Neuronal stem cell (in vitro differentiated cells): ENCODE results near the gene NUP214.

Experiments used
- DNase-seq: peaks from one replicate; pipeline ENCODE4 v3.0.0-alpha.2; 2013; ENCODE audit warnings: low spot score
- H2AFZ ChIP-seq: one replicate; pipeline ENCODE4 v1.6.1; 2013; ENCODE audit warnings: mild to moderate bottlenecking, low read length, inconsistent platforms
- H2AK5ac ChIP-seq: 2 replicates; pipeline ENCODE4 v1.6.1; 2013; ENCODE audit warnings: low read depth, mild to moderate bottlenecking, inconsistent platforms, low read length, moderate library complexity, mixed read lengths
- H2BK120ac ChIP-seq: 2 replicates; pipeline ENCODE4 v1.6.1; 2013; ENCODE audit warnings: low read depth, mild to moderate bottlenecking, inconsistent platforms, low read length, moderate library complexity, mixed read lengths
- H2BK12ac ChIP-seq: one replicate; pipeline ENCODE4 v1.6.1; 2013; ENCODE audit warnings: low read length, inconsistent platforms
- H2BK15ac ChIP-seq: 2 replicates; pipeline ENCODE4 v1.6.1; 2013; ENCODE audit warnings: mild to moderate bottlenecking, low read length, inconsistent platforms, mixed read lengths
- H2BK5ac ChIP-seq: one replicate; pipeline ENCODE4 v1.6.1; 2013; ENCODE audit warnings: inconsistent platforms, mild to moderate bottlenecking, low read length, moderate library complexity
- H3K14ac ChIP-seq: one replicate; pipeline ENCODE4 v1.6.1; 2013; ENCODE audit warnings: low read length, inconsistent platforms
- H3K18ac ChIP-seq: 2 replicates; pipeline ENCODE4 v1.6.1; 2013; ENCODE audit warnings: low read length, inconsistent platforms
- H3K23ac ChIP-seq: 2 replicates; pipeline ENCODE4 v1.6.1; 2013; ENCODE audit warnings: low read depth, mild to moderate bottlenecking, mixed read lengths, low read length, inconsistent platforms; ENCODE audit not compliant: poor library complexity
- H3K27ac ChIP-seq: replicated peaks from 3 replicates; pipeline ENCODE4 v1.5.1; 2013; ENCODE audit warnings: low read length, inconsistent platforms
- H3K27me3 ChIP-seq, 3 experiments: 2 replicates each; pipeline ENCODE4 v1.6.1; 2013; ENCODE audit warnings: low read length in 3 of 3, mild to moderate bottlenecking in 2 of 3, inconsistent platforms in 1 of 3, low read depth in 1 of 3, mixed read lengths in 1 of 3, moderate library complexity in 1 of 3; ENCODE audit not compliant: control insufficient read depth in 3 of 3, insufficient read depth in 3 of 3
- H3K36me3 ChIP-seq, 2 donors: replicated peaks in 1 of 2; 2 replicates each; pipeline ENCODE4 v1.6.1; 2013; ENCODE audit warnings: low read length in 2 of 2; ENCODE audit not compliant: control insufficient read depth in 2 of 2, insufficient read depth in 2 of 2
- H3K4ac ChIP-seq: 2 replicates; pipeline ENCODE4 v1.6.1; 2013; ENCODE audit warnings: inconsistent platforms, mild to moderate bottlenecking, low read length, moderate library complexity
- H3K4me1 ChIP-seq, 2 donors: 1 replicate in 1 of 2; 2 replicates in 1 of 2; pipeline ENCODE4 v1.6.1; 2013; ENCODE audit warnings: low read length in 2 of 2, low read depth in 1 of 2; ENCODE audit not compliant: control insufficient read depth in 2 of 2, insufficient read depth in 1 of 2
- H3K4me2 ChIP-seq: one replicate; pipeline ENCODE4 v1.6.1; 2013; ENCODE audit warnings: mild to moderate bottlenecking, low read length, inconsistent platforms; ENCODE audit not compliant: insufficient read depth, poor library complexity, severe bottlenecking
- H3K4me3 ChIP-seq, 2 donors: 2 replicates each; pipeline ENCODE4 v1.5.1; 2013; ENCODE audit warnings: low read length in 2 of 2, mild to moderate bottlenecking in 2 of 2, inconsistent platforms in 1 of 2, moderate library complexity in 1 of 2
- H3K79me1 ChIP-seq: one replicate; pipeline ENCODE4 v1.6.1; 2013; ENCODE audit warnings: low read depth, mild to moderate bottlenecking, inconsistent platforms, low read length, moderate library complexity
- H3K9ac ChIP-seq: one replicate; pipeline ENCODE4 v1.6.1; 2013; ENCODE audit warnings: mild to moderate bottlenecking, low read depth, low read length, inconsistent platforms; ENCODE audit not compliant: poor library complexity
- H3K9me3 ChIP-seq, 2 donors: replicated peaks in 1 of 2; 2 replicates each; pipeline versions ENCODE3 to v1.6.1; 2013; ENCODE audit warnings: low read length in 2 of 2, mild to moderate bottlenecking in 2 of 2, inconsistent platforms in 1 of 2, low read depth in 1 of 2, mixed read lengths in 1 of 2, moderate library complexity in 1 of 2; ENCODE audit not compliant: control insufficient read depth in 2 of 2, insufficient read depth in 1 of 2
- H4K8ac ChIP-seq: one replicate; pipeline ENCODE4 v1.6.1; 2013; ENCODE audit warnings: low read depth, mild to moderate bottlenecking, inconsistent platforms, low read length, moderate library complexity
- H4K91ac ChIP-seq: one replicate; pipeline ENCODE4 v1.6.1; 2013; ENCODE audit warnings: low read length, low read depth, mild to moderate bottlenecking, inconsistent platforms; ENCODE audit not compliant: poor library complexity
- WGBS, 2 donors: extraction: QIAGEN DNeasy Blood & Tissue Kit; methylation state at CpG; one replicate each; pipeline ENCODE4 v1.1.7; 2013; ENCODE audit warnings: missing lambda C conversion rate in 2 of 2, mixed read lengths in 1 of 2; ENCODE audit not compliant: insufficient read length in 2 of 2, insufficient replicate concordance in 1 of 2; ENCODE audit errors: extremely low coverage in 2 of 2; 5-methylcytosine and 5-hydroxymethylcytosine counted together

NUP214 gene

DNA sequence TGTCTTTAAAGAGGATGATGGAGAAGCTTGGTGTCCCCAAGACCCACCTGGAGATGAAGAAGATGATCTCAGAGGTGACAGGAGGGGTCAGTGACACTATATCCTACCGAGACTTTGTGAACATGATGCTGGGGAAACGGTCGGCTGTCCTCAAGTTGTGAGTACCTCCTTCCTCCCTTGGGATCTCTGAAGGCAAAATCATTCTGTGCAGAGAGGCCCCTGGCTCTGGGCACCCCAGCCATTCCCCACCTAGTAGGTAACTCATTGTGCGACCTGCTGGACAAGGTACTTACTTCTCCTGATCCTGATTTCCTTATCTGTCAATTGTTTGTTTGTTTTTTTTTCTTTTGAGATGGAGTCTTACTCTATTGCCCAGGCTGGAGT, 7.6 kb upstream of the NUP214 start:
- Histone ChIP-seq H3K4me2 (no peak overlapping the region), H3K4me3 (no peak overlapping the region), H2BK15ac (no peak overlapping the region), H3K79me1 (no peaks in the 10 kb centered on the region), H2AK5ac (no peak overlapping the region), H3K36me3 (peaks cover 48 to 72% of the 10 kb centered on the region in 2 donors), H4K91ac (no peak overlapping the region), H3K27ac (no peak overlapping the region), H2BK120ac (no peak overlapping the region), H2AFZ (no peak overlapping the region), H3K18ac (no peak overlapping the region), H3K4me1 (peaks cover under 1 to 2% of the 10 kb centered on the region in 2 donors), H3K4ac (no peak overlapping the region), H2BK5ac (no peak overlapping the region), H3K14ac (no peak overlapping the region), H3K23ac (no peak overlapping the region), H3K9ac (no peak overlapping the region), H2BK12ac (no peak overlapping the region), H4K8ac (no peak overlapping the region), H3K9me3 (no peaks in the 10 kb centered on the region), H3K27me3 (no peaks in the 10 kb centered on the region)
- DNase-seq, result no peak
- WGBS, 2 donors, result no CpG with 5 or more reads among the region's 4 CpGs

DNA sequence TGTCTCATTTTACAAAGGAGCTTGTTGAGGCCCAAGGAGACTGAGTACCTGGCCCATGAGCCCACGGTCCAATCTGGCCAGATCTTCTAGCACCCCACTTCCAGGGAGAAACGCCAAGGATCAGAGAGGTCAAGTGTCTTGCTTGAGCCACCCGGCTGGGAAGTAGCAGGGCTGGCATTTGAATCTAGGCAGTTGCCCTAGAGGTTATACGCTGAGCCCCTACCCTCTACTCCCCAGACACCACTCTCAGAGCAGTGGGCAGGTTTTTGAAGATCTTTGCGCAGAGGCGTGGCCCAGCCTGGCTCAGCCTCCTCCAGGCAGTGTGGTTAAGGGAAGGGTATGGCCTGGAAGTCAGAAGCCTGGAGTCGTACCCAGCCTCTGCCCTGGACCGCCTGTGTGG, 5.8 kb upstream of the NUP214 start:
- Histone ChIP-seq H2BK5ac (no peak overlapping the region), H3K4me3 (no peak overlapping the region)
- no peak for DNase-seq

DNA sequence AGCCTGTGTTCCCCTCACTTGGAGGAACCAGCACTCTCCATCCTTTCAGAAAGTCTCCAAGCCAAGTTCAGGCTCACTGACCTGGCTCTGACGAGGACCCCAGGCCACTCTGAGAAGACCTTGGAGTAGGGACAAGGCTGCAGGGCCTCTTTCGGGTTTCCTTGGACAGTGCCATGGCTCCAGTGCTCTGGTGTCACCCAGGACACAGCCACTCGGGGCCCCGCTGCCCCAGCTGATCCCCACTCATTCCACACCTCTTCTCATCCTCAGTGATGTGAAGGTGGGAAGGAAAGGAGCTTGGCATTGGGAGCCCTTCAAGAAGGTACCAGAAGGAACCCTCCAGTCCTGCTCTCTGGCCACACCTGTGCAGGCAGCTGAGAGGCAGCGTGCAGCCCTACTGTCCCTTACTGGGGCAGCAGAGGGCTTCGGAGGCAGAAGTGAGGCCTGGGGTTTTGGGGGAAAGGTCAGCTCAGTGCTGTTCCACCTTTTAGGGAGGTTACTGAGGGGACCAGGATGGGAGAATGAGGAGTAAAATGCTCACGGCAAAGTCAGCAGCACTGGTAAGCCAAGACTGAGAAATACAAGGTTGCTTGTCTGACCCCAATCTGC, 4.7 kb upstream of the NUP214 start:
- Histone ChIP-seq H3K4ac (no peak overlapping the region), H2BK5ac (peak overlapping the region; percentile 58)
- WGBS, 2 donors, result no CpG with 5 or more reads among the region's 7 CpGs

More for the DNA sequence above, 5.8 kb upstream of the NUP214 start:
- H2BK12ac ChIP-seq, result no peak overlapping the region
- no peaks in the 10 kb centered on the region for H3K9me3 ChIP-seq
- H4K91ac ChIP-seq, result no peak overlapping the region
- no peak overlapping the region for H2BK120ac ChIP-seq
- H3K27ac ChIP-seq, result no peak overlapping the region
- H3K4me2 ChIP-seq, result no peak overlapping the region
- H3K14ac ChIP-seq, result no peak overlapping the region
- WGBS, 2 donors, result no CpG with 5 or more reads among the region's 8 CpGs
- no peaks in the 10 kb centered on the region for H3K79me1 ChIP-seq
- no peaks in the 10 kb centered on the region for H3K27me3 ChIP-seq
- peaks cover 42 to 65% of the 10 kb centered on the region in 2 donors for H3K36me3 ChIP-seq
- no peak overlapping the region for H4K8ac ChIP-seq
- no peak overlapping the region for H3K18ac ChIP-seq
- H2AK5ac ChIP-seq, result no peak overlapping the region
- H3K4ac ChIP-seq, result no peak overlapping the region
- no peak overlapping the region for H2BK15ac ChIP-seq
- no peak overlapping the region for H3K9ac ChIP-seq
- no peak overlapping the region for H2AFZ ChIP-seq
- peak overlapping the region; percentile 43 for H3K23ac ChIP-seq
- H3K4me1 ChIP-seq, result peaks cover 0 to 1% of the 10 kb centered on the region in 2 donors

DNA sequence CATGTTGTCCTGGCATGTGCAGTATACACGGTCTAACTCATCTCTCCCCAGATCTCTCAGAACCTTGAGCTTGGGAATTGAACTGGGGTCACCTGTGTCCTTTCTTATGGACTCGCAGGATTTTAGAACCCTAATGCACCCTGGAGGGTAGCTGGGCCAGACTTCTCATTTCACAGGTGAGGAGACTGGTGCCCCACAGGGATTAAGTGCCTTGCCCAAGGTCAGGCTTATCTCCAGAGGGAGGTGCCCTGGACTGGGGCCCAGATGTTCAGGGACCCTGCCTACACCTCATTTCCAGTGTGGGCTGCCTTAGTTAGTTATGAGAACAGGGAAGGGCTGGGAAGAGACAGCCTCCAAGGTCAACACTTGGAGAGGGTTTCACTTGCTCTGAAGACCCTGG, 4.0 kb upstream of the NUP214 start:
- no peak overlapping the region for H2BK15ac ChIP-seq
- H3K9me3 ChIP-seq, result no peaks in the 10 kb centered on the region
- no CpG with 5 or more reads among the region's 2 CpGs for WGBS, 2 donors
- no peak overlapping the region for H2BK5ac ChIP-seq
- no peak overlapping the region for H3K9ac ChIP-seq
- no peak overlapping the region for H3K27ac ChIP-seq
- no peaks in the 10 kb centered on the region for H3K27me3 ChIP-seq
- H2AK5ac ChIP-seq, result no peak overlapping the region
- no peak overlapping the region for H3K4me2 ChIP-seq
- H4K91ac ChIP-seq, result no peak overlapping the region
- no peak overlapping the region for H2BK12ac ChIP-seq
- DNase-seq, result no peak
- H3K36me3 ChIP-seq, result peaks cover 40 to 55% of the 10 kb centered on the region in 2 donors
- no peak overlapping the region for H3K18ac ChIP-seq
- no peak overlapping the region for H2BK120ac ChIP-seq
- no peak overlapping the region for H4K8ac ChIP-seq
- peaks cover 6% of the 10 kb centered on the region for H3K79me1 ChIP-seq
- peaks cover 2% of the 10 kb centered on the region in 2 donors for H3K4me1 ChIP-seq
- H3K14ac ChIP-seq, result no peak overlapping the region
- H3K4me3 ChIP-seq, result no peak overlapping the region
- H2AFZ ChIP-seq, result no peak overlapping the region
- H3K23ac ChIP-seq, result peak overlapping the region; percentile 20
- H3K4ac ChIP-seq, result no peak overlapping the region

More for the DNA sequence above, 4.7 kb upstream of the NUP214 start:
- Histone ChIP-seq H3K18ac (no peak overlapping the region), H3K36me3 (peaks cover 40 to 61% of the 10 kb centered on the region in 2 donors), H3K27ac (no peak overlapping the region), H2BK12ac (no peak overlapping the region), H4K91ac (no peak overlapping the region), H3K9me3 (no peaks in the 10 kb centered on the region), H3K9ac (no peak overlapping the region), H2BK120ac (no peak overlapping the region), H3K14ac (no peak overlapping the region), H4K8ac (no peak overlapping the region), H2AFZ (no peak overlapping the region), H3K23ac (peak overlapping the region; percentile 68), H3K4me2 (no peak overlapping the region), H3K4me1 (peaks cover 0 to 2% of the 10 kb centered on the region in 2 donors), H3K79me1 (peaks cover 1% of the 10 kb centered on the region), H2AK5ac (no peak overlapping the region), H3K27me3 (no peaks in the 10 kb centered on the region), H2BK15ac (no peak overlapping the region), H3K4me3 (no peak overlapping the region)
- no peak for DNase-seq
